Measurements from ENCODE around the gene VPS4B.

- TF ChIP-seq EZH2 (IDR thresholded peaks at IDR 0.05; ENCODE audit: insufficient read depth, poor library complexity, severe bottlenecking) (no peak), EZH2phosphoT487 (IDR thresholded peaks at IDR 0.05; ENCODE audit: insufficient read depth, low read depth) (no peak)
Measured at GRCh38 chr18:63379639-63379962, 42.7 kb downstream of the VPS4B start.
